Mesendoderm (in vitro differentiated cells): ENCODE measurements around the gene TSHZ1.

Source experiments
- DNase-seq: peaks from one replicate; pipeline ENCODE4 v3.0.0; 2013
- H2AK5ac ChIP-seq: 2 replicates; pipeline ENCODE4 v1.6.1; 2013; ENCODE audit warnings: low read length, inconsistent platforms
- H2BK120ac ChIP-seq: 2 replicates; pipeline ENCODE4 v1.6.1; 2013; ENCODE audit warnings: low read depth, mild to moderate bottlenecking, low read length, moderate library complexity, mixed read lengths
- H2BK15ac ChIP-seq: replicated peaks from 2 replicates; pipeline ENCODE4 v1.6.1; 2013; ENCODE audit warnings: low read depth, mild to moderate bottlenecking, moderate library complexity
- H2BK5ac ChIP-seq: 2 replicates; pipeline ENCODE4 v1.6.1; 2013; ENCODE audit warnings: low read length, inconsistent platforms
- H3K18ac ChIP-seq: 2 replicates; pipeline ENCODE4 v1.6.1; 2013; ENCODE audit warnings: mild to moderate bottlenecking, low read length, mixed read lengths
- H3K23ac ChIP-seq: one replicate; pipeline ENCODE4 v1.6.1; 2013; ENCODE audit warnings: low read length
- H3K27ac ChIP-seq: 2 replicates; pipeline ENCODE4 v1.5.1; 2013; ENCODE audit warnings: low read depth, mild to moderate bottlenecking, inconsistent platforms, low read length, moderate library complexity
- H3K27me3 ChIP-seq: 2 replicates; pipeline ENCODE4 v1.6.1; 2013; ENCODE audit warnings: low read length, control low read depth, mild to moderate bottlenecking, inconsistent platforms; ENCODE audit not compliant: insufficient read depth, poor library complexity
- H3K36me3 ChIP-seq: 2 replicates; pipeline ENCODE4 v1.6.1; 2013; ENCODE audit warnings: low read length, inconsistent platforms; ENCODE audit not compliant: control insufficient read depth, insufficient read depth
- H3K4ac ChIP-seq: one replicate; pipeline ENCODE4 v1.6.1; 2013; ENCODE audit warnings: low read depth, mild to moderate bottlenecking, low read length, moderate library complexity
- H3K4me1 ChIP-seq: 2 replicates; pipeline ENCODE4 v1.6.1; 2013; ENCODE audit warnings: low read depth, low read length, inconsistent platforms; ENCODE audit not compliant: control insufficient read depth
- H3K4me2 ChIP-seq: 2 replicates; pipeline ENCODE4 v1.6.1; 2013; ENCODE audit warnings: low read length
- H3K4me3 ChIP-seq: 2 replicates; pipeline ENCODE4 v1.5.1; 2013; ENCODE audit warnings: mild to moderate bottlenecking, low read length
- H3K56ac ChIP-seq: one replicate; pipeline ENCODE4 v1.6.1; 2013; ENCODE audit warnings: low read length
- H3K79me1 ChIP-seq: 2 replicates; pipeline ENCODE4 v1.6.1; 2013; ENCODE audit warnings: low read length, inconsistent platforms
- H3K79me2 ChIP-seq: 2 replicates; pipeline ENCODE4 v1.6.1; 2013; ENCODE audit warnings: mild to moderate bottlenecking, low read length; ENCODE audit not compliant: control insufficient read depth, insufficient read depth
- H3K9ac ChIP-seq: 2 replicates; pipeline ENCODE4 v1.6.1; 2013; ENCODE audit warnings: low read length, inconsistent platforms
- H4K5ac ChIP-seq: one replicate; pipeline ENCODE4 v1.6.1; 2013; ENCODE audit warnings: low read length
- H4K8ac ChIP-seq: one replicate; pipeline ENCODE4 v1.6.1; 2013; ENCODE audit warnings: low read depth, mild to moderate bottlenecking, control low read depth, low read length, moderate library complexity
- WGBS: extraction: QIAGEN DNeasy Blood & Tissue Kit; methylation state at CpG from one replicate; pipeline ENCODE4 v1.1.7; 2013; ENCODE audit warnings: low lambda C conversion rate, missing lambda C conversion rate; ENCODE audit not compliant: insufficient coverage; ENCODE audit errors: extremely low coverage; 5-methylcytosine and 5-hydroxymethylcytosine counted together

The TSHZ1 gene

DNA sequence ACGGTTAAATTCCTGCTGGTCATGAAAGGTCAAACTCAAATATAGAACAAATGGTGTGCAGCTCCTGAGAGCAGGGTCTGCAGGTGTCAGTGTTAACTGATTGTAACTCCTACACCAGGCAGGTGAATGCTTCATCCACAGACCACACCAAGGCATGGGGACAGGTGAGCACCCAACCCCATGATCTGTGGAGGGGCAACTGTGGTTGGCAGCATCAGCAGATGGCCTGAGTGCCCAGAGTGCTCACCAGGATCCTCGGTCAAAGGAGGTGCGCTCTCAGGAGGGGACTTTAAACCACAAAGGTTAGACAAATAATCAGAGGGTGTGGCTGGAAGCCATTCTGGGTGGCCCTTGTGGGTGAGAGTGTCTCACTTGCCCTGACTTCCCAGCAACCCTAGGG is 46.1 kb upstream of the TSHZ1 start:
- no peak overlapping the region for H3K4ac ChIP-seq
- H3K79me1 ChIP-seq: no peaks in the 10 kb centered on the region
- no peak overlapping the region for H3K27ac ChIP-seq
- H3K4me2 ChIP-seq: no peak overlapping the region
- no peaks in the 10 kb centered on the region for H3K36me3 ChIP-seq
- H4K8ac ChIP-seq: no peak overlapping the region
- DNase-seq: no peak
- no peak overlapping the region for H4K5ac ChIP-seq
- WGBS: no CpG with 5 or more reads among the region's 3 CpGs
- H3K4me3 ChIP-seq: no peak overlapping the region
- no peak overlapping the region for H2BK15ac ChIP-seq
- no peak overlapping the region for H3K56ac ChIP-seq
- H3K9ac ChIP-seq: no peak overlapping the region
- H2AK5ac ChIP-seq: no peak overlapping the region
- no peaks in the 10 kb centered on the region for H3K27me3 ChIP-seq
- no peak overlapping the region for H2BK5ac ChIP-seq
- no peak overlapping the region for H3K18ac ChIP-seq
- no peak overlapping the region for H2BK120ac ChIP-seq
- H3K79me2 ChIP-seq: no peaks in the 10 kb centered on the region
- no peak overlapping the region for H3K23ac ChIP-seq
- H3K4me1 ChIP-seq: peaks cover 4% of the 10 kb centered on the region

DNA sequence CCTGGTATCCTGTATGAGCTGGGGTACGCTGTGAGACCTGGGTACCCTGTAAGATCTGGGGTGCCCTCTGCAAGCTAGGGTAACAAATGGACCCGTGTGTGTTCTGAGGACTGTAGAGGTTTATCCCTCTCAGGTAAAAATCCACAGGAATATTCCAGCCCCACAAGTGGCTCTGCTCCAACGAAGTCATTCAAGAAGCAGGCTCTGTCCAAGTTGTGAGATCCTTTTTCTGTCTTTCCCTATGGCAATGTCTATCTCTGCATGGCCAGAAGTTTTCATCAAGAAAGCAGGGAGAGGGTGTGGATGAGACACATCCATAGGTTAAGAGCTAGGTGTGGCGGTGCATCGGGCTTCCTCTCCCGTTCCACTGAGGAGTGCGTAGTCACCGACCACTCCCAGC is 44.7 kb upstream of the TSHZ1 start:
- Histone ChIP-seq H2BK5ac (no peak overlapping the region), H2BK120ac (no peak overlapping the region), H3K4me3 (no peak overlapping the region), H3K79me2 (no peaks in the 10 kb centered on the region), H3K56ac (no peak overlapping the region), H3K36me3 (no peaks in the 10 kb centered on the region), H3K18ac (no peak overlapping the region), H4K8ac (no peak overlapping the region), H3K4me2 (no peak overlapping the region), H3K27me3 (no peaks in the 10 kb centered on the region), H2BK15ac (no peak overlapping the region), H3K9ac (no peak overlapping the region), H4K5ac (no peak overlapping the region), H3K27ac (no peak overlapping the region), H3K4me1 (no peaks in the 10 kb centered on the region), H3K79me1 (no peaks in the 10 kb centered on the region), H3K23ac (no peak overlapping the region), H2AK5ac (no peak overlapping the region), H3K4ac (no peak overlapping the region)
- DNase-seq: no peak
- no CpG with 5 or more reads among the region's 8 CpGs for whole genome bisulfite sequencing

DNA sequence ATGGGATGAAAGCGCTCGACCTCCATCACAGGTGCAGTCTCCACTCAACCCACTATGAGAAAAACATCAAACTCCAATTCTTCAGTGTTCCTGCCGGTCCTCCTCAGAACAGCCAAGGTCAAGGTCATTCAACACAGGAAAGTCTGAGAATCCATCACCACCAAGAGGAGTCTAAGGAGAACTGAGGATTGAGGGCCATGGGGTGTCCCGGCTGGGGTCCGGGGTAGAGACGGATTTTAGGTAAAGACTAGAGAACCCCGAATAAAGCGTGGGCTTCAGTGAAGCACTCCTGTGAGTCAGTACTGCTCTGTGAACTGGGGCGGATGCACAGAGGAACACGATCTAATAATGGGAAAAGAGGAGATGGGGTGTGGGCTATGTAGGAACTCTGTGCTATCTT is 43.5 kb upstream of the TSHZ1 start:
- Histone ChIP-seq H3K4me3 (no peak overlapping the region), H2BK120ac (no peak overlapping the region), H3K18ac (no peak overlapping the region), H3K4me2 (no peak overlapping the region), H3K27me3 (no peaks in the 10 kb centered on the region), H3K36me3 (no peaks in the 10 kb centered on the region), H3K27ac (no peak overlapping the region), H2BK5ac (no peak overlapping the region), H3K4ac (no peak overlapping the region), H4K5ac (no peak overlapping the region), H2AK5ac (no peak overlapping the region), H2BK15ac (no peak overlapping the region), H4K8ac (no peak overlapping the region), H3K79me2 (no peaks in the 10 kb centered on the region), H3K4me1 (no peaks in the 10 kb centered on the region), H3K23ac (no peak overlapping the region), H3K79me1 (no peaks in the 10 kb centered on the region), H3K56ac (no peak overlapping the region), H3K9ac (no peak overlapping the region)
- DNase-seq: no peak
- WGBS: no CpG with 5 or more reads among the region's 10 CpGs

DNA sequence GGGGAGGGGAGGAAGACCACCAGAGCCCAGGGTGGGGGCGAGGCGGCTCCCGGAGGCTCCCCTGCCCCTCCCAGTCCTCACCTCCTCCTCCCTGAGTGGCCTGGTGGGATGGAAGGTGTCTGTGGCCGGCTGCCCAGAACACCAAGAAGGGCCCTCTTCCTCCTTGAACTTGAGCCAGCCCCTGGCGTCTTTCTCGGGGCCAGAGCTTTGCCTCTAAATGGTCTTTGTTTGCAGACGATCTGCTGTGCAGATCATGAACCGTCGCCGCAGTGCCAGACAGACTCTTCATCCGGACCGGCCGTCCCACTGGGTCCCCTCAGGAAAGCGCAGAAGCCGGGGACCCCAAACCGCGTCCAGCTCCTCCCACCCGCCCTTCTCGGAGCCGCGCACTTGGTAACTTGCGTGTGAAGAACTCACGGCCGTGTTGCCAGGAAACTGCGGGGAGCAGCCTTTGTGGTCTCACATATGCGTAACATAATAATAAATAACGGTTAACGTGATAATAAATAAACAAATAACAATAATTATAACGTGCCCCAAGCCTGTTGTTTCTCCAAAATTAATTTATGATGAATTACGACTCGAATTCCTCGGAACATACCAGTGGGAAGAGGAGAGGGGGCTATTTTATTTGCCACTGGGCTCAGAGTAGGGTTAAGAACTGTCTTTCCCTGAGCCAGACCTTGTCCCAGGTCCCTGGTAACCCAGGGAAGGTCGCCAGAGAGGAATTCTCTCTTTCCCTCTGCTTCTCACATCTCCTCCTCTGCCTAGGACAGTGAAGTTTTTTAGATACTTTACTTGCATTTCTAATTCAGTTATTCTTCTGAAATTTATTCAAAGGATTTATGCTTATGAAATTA is 42.6 kb upstream of the TSHZ1 start:
- Histone ChIP-seq H2BK120ac (no peak overlapping the region), H3K4me3 (no peak overlapping the region), H3K27me3 (no peaks in the 10 kb centered on the region), H3K23ac (no peak overlapping the region), H2BK5ac (no peak overlapping the region), H3K79me1 (no peaks in the 10 kb centered on the region), H3K18ac (no peak overlapping the region), H3K56ac (no peak overlapping the region), H3K9ac (no peak overlapping the region), H3K4ac (no peak overlapping the region), H3K79me2 (no peaks in the 10 kb centered on the region), H3K27ac (no peak overlapping the region), H4K5ac (no peak overlapping the region), H3K36me3 (no peaks in the 10 kb centered on the region), H2BK15ac (no peak overlapping the region), H3K4me1 (no peaks in the 10 kb centered on the region), H2AK5ac (no peak overlapping the region), H3K4me2 (no peak overlapping the region), H4K8ac (no peak overlapping the region)
- WGBS: no CpG with 5 or more reads among the region's 33 CpGs
- no peak for DNase-seq

DNA sequence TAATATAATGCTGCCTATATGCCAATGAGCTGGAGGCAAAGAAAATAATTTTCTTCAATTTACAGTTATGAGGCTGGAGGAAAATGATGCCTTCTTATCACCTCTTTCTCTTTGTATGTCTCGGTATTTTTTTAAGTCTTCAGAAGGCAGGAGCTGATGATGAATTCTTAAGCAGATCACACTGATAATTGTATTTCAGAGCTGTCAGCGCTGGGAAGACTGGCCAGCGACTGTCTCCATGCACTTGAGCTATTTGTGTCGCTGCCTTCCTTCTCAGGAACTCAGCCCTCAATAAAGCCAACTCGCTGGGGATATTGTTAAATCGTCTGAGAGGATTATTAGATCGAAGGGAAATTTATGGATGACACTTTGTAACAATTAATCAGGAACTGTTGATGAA is 42.0 kb upstream of the TSHZ1 start:
- Histone ChIP-seq H2BK120ac (no peak overlapping the region), H3K4me2 (no peak overlapping the region), H2BK5ac (no peak overlapping the region), H3K18ac (no peak overlapping the region), H4K8ac (no peak overlapping the region), H3K79me1 (no peaks in the 10 kb centered on the region), H3K36me3 (no peaks in the 10 kb centered on the region), H3K79me2 (no peaks in the 10 kb centered on the region), H2BK15ac (no peak overlapping the region), H3K9ac (no peak overlapping the region), H3K4me3 (no peak overlapping the region), H3K27me3 (no peaks in the 10 kb centered on the region), H2AK5ac (no peak overlapping the region), H3K4ac (no peak overlapping the region), H4K5ac (no peak overlapping the region), H3K23ac (no peak overlapping the region), H3K4me1 (no peaks in the 10 kb centered on the region), H3K27ac (no peak overlapping the region), H3K56ac (no peak overlapping the region)
- no peak for DNase-seq
- WGBS: no CpG with 5 or more reads among the region's 7 CpGs

DNA sequence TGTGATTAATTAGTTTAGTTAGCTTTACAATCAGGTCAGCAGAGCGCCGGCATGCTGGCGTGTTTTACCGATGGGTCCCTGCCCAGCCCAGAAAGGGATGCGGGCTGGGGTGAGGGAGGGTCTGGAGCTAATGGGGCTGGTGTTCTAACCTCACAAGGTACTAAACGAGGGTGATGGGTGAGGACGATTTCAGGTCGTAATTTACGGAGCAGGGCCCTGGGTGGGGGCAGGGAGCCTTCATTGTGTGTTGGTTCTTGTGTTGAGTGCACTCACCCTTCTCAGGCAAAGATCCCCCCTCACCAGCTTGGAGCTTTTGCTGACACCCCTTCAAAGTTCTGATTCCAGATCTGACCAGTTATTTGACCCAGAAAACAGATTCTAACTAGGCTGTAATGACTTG is 41.2 kb upstream of the TSHZ1 start:
- Histone ChIP-seq H2BK15ac (no peak overlapping the region), H3K9ac (no peak overlapping the region), H2BK120ac (no peak overlapping the region), H3K56ac (no peak overlapping the region), H3K79me2 (no peaks in the 10 kb centered on the region), H4K5ac (no peak overlapping the region), H3K4ac (no peak overlapping the region), H4K8ac (no peak overlapping the region), H3K27me3 (no peaks in the 10 kb centered on the region), H3K36me3 (no peaks in the 10 kb centered on the region), H3K4me3 (no peak overlapping the region), H3K27ac (no peak overlapping the region), H2BK5ac (no peak overlapping the region), H2AK5ac (no peak overlapping the region), H3K79me1 (no peaks in the 10 kb centered on the region), H3K23ac (no peak overlapping the region), H3K4me2 (no peak overlapping the region), H3K4me1 (no peaks in the 10 kb centered on the region), H3K18ac (no peak overlapping the region)
- WGBS: no CpG with 5 or more reads among the region's 9 CpGs
- DNase-seq: no peak
